Upper lobe of left lung (tissue), 4 donors: Measurements from ENCODE around the gene CDC42BPA.

Experiments
- EP300 ChIP-seq, 4 donors: sonication (generic); formaldehyde crosslinking; IDR thresholded peaks; one replicate each; pipeline ENCODE4 v1.5.1; 2017; ENCODE audit warnings: antibody characterized with exemption in 4 of 4, control low read depth in 2 of 4
- POLR2A ChIP-seq, 4 donors: fragments of 450-650 bp; IDR thresholded peaks; one replicate each; pipeline ENCODE4 v1.5.1; 2016 to 2017; ENCODE audit warnings: antibody characterized with exemption in 4 of 4, mild to moderate bottlenecking in 2 of 4
- POLR2AphosphoS5 ChIP-seq, 2 donors: sonication (generic); formaldehyde crosslinking; IDR thresholded peaks; one replicate each; pipeline ENCODE4 v1.5.1; 2017; ENCODE audit warnings: antibody characterized with exemption in 2 of 2
- TF ChIP-seq, protein P1 (sequence below), 6 experiments: fragments of 450-650 bp in 4 of 6; fragments of 200-600 bp in 2 of 6; sonication (generic) in 2 of 6; IDR thresholded peaks; one replicate each; pipeline ENCODE4 v1.5.1; 2016 to 2019; ENCODE audit warnings: antibody characterized with exemption in 6 of 6

DNA sequence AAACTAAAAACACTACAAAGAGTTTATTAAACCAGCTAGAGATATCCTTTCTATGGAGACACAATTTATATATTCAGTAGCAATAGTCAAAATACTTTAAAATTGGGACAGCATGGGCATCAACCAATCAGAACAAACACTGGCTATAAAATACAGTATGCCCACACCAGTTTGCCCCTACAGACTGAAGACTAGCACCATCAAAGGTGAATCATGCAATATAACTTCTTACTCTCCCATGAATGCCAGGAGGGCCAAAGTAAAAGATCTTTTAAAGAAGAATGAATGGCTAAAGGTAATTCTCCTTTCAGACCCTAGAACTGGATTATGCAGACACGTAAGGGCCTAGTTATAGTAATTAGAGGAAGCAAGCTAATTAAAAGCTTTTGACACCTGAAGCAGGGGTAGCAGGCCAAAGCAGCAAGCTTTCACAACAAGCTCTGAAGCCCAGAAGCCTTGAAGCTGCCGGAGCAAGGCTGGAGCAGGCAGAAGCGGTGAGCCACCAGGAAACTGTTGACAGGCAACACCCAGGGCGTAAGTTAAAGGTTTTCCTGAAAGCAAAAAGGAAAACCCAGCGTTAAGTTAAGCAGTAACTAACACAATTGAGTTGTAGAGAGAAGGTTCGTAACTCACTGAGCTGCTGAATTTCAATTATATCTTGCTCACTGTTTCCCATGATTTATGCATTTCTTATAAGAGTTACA is 99.3 kb downstream of the CDC42BPA start:
- TF ChIP-seq, protein P1, sequence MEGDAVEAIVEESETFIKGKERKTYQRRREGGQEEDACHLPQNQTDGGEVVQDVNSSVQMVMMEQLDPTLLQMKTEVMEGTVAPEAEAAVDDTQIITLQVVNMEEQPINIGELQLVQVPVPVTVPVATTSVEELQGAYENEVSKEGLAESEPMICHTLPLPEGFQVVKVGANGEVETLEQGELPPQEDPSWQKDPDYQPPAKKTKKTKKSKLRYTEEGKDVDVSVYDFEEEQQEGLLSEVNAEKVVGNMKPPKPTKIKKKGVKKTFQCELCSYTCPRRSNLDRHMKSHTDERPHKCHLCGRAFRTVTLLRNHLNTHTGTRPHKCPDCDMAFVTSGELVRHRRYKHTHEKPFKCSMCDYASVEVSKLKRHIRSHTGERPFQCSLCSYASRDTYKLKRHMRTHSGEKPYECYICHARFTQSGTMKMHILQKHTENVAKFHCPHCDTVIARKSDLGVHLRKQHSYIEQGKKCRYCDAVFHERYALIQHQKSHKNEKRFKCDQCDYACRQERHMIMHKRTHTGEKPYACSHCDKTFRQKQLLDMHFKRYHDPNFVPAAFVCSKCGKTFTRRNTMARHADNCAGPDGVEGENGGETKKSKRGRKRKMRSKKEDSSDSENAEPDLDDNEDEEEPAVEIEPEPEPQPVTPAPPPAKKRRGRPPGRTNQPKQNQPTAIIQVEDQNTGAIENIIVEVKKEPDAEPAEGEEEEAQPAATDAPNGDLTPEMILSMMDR (IDR thresholded peaks at IDR 0.05), result no peak
- no peak for TF ChIP-seq POLR2AphosphoS5 (IDR thresholded peaks at IDR 0.05)
- no peak for TF ChIP-seq POLR2A (IDR thresholded peaks at IDR 0.05)
- TF ChIP-seq EP300 (IDR thresholded peaks at IDR 0.05), result no peak
